Stimulated activated CD4-positive, alpha-beta T cell treated with anti-CD3 and anti-CD28 coated beads, Interleukin-2, amount 100 ng/mL, for 48 hours (primary cell): ENCODE results near the gene ABAT.

Experiments
- DNase-seq, 2 donors: peaks; one replicate each; pipeline ENCODE4 v3.0.0-alpha.2; 2020

Gene ABAT

GRCh38 chr16:8819411-8820034 lies 145.1 kb downstream of the ABAT start:
- DNase-seq: no peak

- DNase-seq: no peak
These were observed 148.0 kb downstream of the ABAT start for GRCh38 chr16:8822403-8822802.

- no peak for DNase-seq
These were observed 152.0 kb downstream of the ABAT start for GRCh38 chr16:8826278-8826879.

GRCh38 chr16:8828541-8829165 lies 154.2 kb downstream of the ABAT start:
- DNase-seq: no peak

GRCh38 chr16:8831450-8831849 lies 157.0 kb downstream of the ABAT start:
- DNase-seq: no peak

GRCh38 chr16:8831871-8832716 lies 157.7 kb downstream of the ABAT start:
- no peak for DNase-seq

GRCh38 chr16:8832717-8833105 lies 158.3 kb downstream of the ABAT start:
- no peak for DNase-seq
